HG03025 (cell line): ENCODE results near the gene TEX101.
"Not testable (repeated sequence)": the region's sequence is repeated elsewhere in the genome, so short reads cannot be mapped to it uniquely, and the experiment has no call there.

Experiments
- ATAC-seq: cut with Tn5 transposase; IDR thresholded peaks from one replicate; pipeline ENCODE4 v1.9.1; 2021; ENCODE audit warnings: mild to moderate bottlenecking, moderate library complexity; ENCODE audit not compliant: unreplicated experiment, low FRiP score

The TEX101 gene

GRCh38 chr19:43414554-43414953 lies at the start of gene TEX101:
Gene TEX101 (plus strand): TSS chr19:43414890. CDS start chr19:43415920, 1,030 bp downstream.
- ATAC-seq: no peak

- ATAC-seq: not testable (repeated sequence)
These were observed 49.0 kb upstream of the TEX101 start for GRCh38 chr19:43365677-43366076.

DNA sequence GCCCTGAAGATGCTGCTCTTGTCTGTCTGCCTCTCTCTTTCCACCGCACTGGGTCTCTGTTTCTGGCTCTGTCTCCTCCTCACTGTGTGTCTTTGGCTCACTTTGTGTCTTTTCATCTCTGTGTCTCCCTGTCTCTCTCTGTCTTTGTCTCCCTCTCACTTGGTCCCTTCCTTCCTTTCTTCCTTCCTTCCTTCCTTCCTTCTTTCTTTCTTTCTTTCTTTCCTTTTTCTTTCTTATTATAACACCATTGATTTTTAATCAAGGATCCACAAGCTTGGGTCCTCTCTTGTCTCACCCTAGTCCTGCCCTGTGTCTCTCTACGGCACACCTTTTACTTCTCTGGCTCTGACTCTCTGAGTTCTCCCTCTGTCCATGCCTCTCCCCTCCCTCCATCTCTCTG lies 46.9 kb upstream of the TEX101 start:
- ATAC-seq: no peak

DNA sequence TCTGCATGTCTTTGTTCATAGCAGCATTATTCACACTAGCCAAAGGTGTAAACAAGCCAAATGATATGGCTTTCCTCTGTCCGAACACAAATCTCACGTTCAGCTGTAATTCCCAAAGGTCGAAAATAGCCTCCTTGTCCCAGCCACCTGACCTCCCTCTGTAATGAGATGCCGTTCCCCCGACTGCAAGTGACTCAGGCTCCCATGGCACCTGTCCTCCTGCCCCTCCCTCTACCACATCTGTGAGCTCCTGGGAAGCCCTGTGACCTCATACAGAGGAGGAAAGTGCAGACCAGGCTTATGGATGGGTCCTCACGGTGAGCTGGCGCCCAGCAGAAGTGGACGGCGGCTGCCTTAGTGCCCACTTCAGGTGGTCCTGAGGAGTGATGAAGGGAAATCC lies 45.8 kb upstream of the TEX101 start:
- not testable (repeated sequence) for ATAC-seq

DNA sequence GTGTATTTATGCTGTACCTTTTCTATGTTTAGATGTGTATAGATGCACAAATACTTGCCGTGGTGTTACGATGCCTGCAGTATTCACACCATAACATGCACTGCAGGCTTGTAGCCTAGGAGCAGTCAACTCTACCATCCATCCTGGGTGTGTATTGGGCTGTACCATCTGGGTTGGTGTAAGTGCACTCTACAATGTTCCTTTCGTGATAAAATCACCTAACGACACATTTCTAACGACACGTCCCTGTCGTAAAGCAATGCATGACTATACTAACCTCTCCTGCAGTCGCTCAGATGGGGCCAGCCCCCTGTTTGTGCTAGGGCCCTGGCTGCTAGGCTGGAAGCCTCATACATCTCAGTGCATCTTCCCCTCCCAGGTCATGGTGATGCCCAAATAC lies 42.8 kb upstream of the TEX101 start:
- no peak for ATAC-seq

GRCh38 chr19:43372462-43372861 lies 42.2 kb upstream of the TEX101 start:
- no peak for ATAC-seq

GRCh38 chr19:43377624-43378023 lies 37.1 kb upstream of the TEX101 start:
- ATAC-seq: not testable (repeated sequence)

DNA sequence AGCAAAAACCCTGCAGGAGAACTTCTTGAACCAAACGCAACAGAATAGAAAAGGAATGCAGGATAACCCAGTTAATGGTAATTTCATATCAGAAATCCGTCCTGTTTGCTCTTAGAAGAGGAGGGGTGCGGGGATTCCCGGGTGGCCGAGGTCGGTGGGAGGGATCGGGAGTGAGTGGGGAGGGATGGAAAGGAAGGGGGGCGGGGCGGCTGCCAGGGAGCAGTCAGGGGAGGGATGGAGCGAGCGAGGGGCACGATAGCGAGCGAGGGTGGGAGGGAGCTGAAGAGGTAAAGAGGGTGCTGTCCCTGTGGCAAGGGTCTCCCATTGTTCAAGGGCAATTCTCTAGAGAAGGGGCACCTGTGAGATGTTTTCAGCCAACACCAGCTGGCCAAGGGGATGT lies 34.7 kb upstream of the TEX101 start:
- no peak for ATAC-seq

GRCh38 chr19:43380771-43381386 lies 33.8 kb upstream of the TEX101 start:
- no peak for ATAC-seq

- not testable (repeated sequence) for ATAC-seq
These were observed 32.0 kb upstream of the TEX101 start for GRCh38 chr19:43382586-43383216.

DNA sequence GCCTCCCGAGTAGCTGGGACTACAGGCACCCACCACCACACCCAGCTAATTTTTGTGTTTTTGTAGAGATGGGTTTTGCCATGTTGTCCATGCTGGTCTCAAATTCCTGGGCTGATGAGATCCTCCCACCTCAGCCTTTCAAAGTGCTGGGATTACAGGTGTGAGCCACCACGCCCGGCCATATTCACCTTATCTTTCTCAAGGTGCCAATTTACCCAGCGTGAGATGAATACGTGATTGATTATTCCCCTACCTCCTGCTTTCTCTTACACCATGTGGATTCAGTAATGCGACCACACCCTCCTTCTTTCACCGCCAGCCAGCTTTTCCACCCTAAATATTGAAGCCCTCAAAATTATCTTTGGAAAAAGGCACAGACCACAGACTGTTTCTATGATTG lies 31.4 kb upstream of the TEX101 start:
- not testable (repeated sequence) for ATAC-seq

GRCh38 chr19:43383759-43384158 lies 30.9 kb upstream of the TEX101 start:
- ATAC-seq: not testable (repeated sequence)

GRCh38 chr19:43390903-43391551 lies 23.7 kb upstream of the TEX101 start:
- not testable (repeated sequence) for ATAC-seq

- ATAC-seq: not testable (repeated sequence)
These were observed 23.1 kb upstream of the TEX101 start for GRCh38 chr19:43391552-43391935.

DNA sequence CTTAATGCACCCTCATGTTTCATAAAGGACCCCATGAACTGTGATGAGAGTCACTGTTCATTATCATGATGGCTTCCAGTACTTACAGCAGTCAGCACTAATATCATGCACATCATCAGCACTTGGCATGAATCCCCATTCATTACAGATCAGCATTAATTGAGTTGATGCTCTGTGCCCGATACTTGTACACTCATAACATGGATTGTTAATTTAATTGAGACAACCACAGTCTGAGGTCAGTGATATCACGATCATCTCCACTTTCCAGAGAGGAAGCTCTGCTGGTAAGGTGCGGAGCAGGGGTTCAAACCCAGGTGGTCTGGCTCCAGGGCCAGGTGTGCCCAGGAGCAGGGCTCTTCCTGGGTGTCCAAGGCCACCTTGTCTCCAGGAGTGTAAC lies 21.2 kb upstream of the TEX101 start:
- ATAC-seq: not testable (repeated sequence)

DNA sequence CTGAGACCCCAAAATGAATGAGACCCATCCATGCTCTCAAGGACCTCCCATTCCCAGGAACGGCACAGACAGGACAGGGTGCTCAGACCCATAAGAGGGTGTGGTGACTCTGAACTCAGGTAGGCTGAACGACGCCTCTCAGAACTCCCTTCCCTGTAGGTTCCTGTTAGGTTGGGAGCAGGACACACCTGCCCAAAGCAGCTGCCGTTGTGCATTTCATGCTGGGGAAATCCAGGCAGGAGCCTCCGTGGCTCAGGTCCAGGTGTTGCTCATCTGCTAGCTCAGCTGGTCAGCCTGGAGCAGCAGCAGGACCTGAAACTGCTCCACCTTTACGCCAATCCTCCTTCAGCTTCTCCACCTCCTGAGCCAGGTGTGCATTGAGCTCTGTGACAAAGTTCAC lies 19.1 kb upstream of the TEX101 start:
- ATAC-seq: no peak

DNA sequence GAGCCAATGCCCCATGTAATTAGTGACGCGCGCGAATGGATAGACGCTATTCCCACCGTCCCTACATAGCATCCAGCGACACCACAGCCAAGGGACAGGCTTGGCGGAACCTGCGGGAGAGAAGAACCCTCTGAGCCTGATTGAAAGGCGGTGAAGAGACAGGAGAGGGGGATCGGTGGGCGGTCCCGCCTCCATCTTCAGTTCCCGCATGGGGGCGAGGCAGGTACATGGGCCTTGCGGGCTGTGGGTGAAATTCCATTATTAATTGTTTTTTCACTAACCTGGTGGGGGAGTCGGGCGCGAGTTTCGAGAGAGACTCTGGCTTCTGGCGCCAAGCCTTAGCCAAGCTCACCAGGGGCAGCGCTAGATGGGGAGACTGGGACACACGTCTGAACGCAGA lies 8.4 kb upstream of the TEX101 start:
- no peak for ATAC-seq

- ATAC-seq: no peak
These were observed 7.2 kb upstream of the TEX101 start for GRCh38 chr19:43407416-43408005.

- ATAC-seq: no peak
These were observed 6.6 kb upstream of the TEX101 start for GRCh38 chr19:43408043-43408442.

GRCh38 chr19:43409415-43409814 lies 5.3 kb upstream of the TEX101 start:
- ATAC-seq: no peak

DNA sequence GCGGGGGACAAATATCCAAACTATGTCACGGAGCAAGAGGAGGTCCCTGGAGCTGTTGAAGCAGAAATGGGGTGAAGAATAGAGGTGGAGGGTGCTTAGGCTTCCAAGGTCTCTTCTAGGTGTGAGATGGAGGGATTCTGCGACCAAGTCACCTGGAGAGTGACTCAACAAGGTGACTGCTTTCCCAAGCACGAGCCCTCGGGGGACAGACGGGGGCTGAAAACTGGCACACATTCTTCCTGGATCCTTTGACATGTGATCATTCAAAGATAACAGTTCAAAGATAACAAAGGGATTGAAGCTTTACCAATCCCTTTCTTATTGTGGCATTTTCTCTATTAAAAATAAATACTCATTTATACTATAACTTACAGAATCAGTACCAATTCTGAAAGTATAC lies 2.2 kb upstream of the TEX101 start:
- no peak for ATAC-seq
